Neural cell (in vitro differentiated cells): Measurements from ENCODE around the gene PHACTR3. TPM values are rescaled to one million over a fixed set of nuclear protein-coding genes. Genes with fewer than 3 reads are reported as not detected.

Experiments used
- H2AFZ ChIP-seq: fragments of 200-600, 300-800 bp; sonication (generic), shearing (Covaris generic); 2 replicates; pipeline ENCODE4 v1.6.0; 2014; ENCODE audit warnings: low read depth, mild to moderate bottlenecking, antibody characterized with exemption, low read length, moderate library complexity
- H3F3A ChIP-seq: fragments of 200-600 bp; shearing (Covaris generic); 2 replicates; pipeline ENCODE4 v1.6.1; 2016; ENCODE audit warnings: mild to moderate bottlenecking, moderate library complexity, mixed read lengths, antibody characterized with exemption, low read length; ENCODE audit not compliant: insufficient read depth, poor library complexity, severe bottlenecking
- H3K27ac ChIP-seq: fragments of 200-600, 300-800 bp; sonication (generic), shearing (Covaris generic); 2 replicates; pipeline ENCODE4 v1.5.1; 2014; ENCODE audit warnings: mild to moderate bottlenecking, low read length, moderate library complexity
- H3K27me3 ChIP-seq: fragments of 300-800, 200-600 bp; sonication (generic), shearing (Covaris generic); 2 replicates; pipeline ENCODE4 v1.6.0; 2014; ENCODE audit warnings: mild to moderate bottlenecking, low read depth, low read length, moderate library complexity; ENCODE audit not compliant: insufficient read depth
- H3K36me3 ChIP-seq: fragments of 300-800, 200-600 bp; sonication (generic), shearing (Covaris generic); 2 replicates; pipeline ENCODE4 v1.5.1; 2014; ENCODE audit warnings: mild to moderate bottlenecking, antibody characterized with exemption, low read length, moderate library complexity; ENCODE audit not compliant: insufficient read depth
- H3K4me2 ChIP-seq: fragments of 300-800, 200-600 bp; sonication (generic), shearing (Covaris generic); 2 replicates; pipeline ENCODE4 v1.6.0; 2014; ENCODE audit warnings: mild to moderate bottlenecking, low read length
- H3K4me3 ChIP-seq: fragments of 300-800, 200-600 bp; sonication (generic), shearing (Covaris generic); 2 replicates; pipeline ENCODE4 v1.5.1; 2014; ENCODE audit warnings: mild to moderate bottlenecking, low read length, moderate library complexity
- H3K79me2 ChIP-seq: fragments of 200-600 bp; shearing (Covaris generic); replicated peaks from 2 replicates; pipeline ENCODE4 v1.6.0; 2014; ENCODE audit warnings: mild to moderate bottlenecking, low read length, moderate library complexity; ENCODE audit not compliant: insufficient read depth
- H3K9ac ChIP-seq: fragments of 300-800, 200-600 bp; sonication (generic), shearing (Covaris generic); 2 replicates; pipeline ENCODE4 v1.6.1; 2016; ENCODE audit warnings: mild to moderate bottlenecking, low read length, mixed read lengths
- H3K9me2 ChIP-seq: fragments of 200-600 bp; shearing (Covaris generic); 2 replicates; pipeline ENCODE4 v1.6.1; 2016; ENCODE audit warnings: mild to moderate bottlenecking, low read length, mixed read lengths; ENCODE audit not compliant: insufficient read depth
- H3K9me3 ChIP-seq: fragments of 200-600, 300-800 bp; sonication (generic), shearing (Covaris generic); 2 replicates; pipeline ENCODE4 v1.6.1; 2016; ENCODE audit warnings: mild to moderate bottlenecking, mixed run types, low read length, moderate library complexity, mixed read lengths
- H4K20me1 ChIP-seq: fragments of 200-600 bp; shearing (Covaris generic); 2 replicates; pipeline ENCODE4 v1.6.1; 2016; ENCODE audit warnings: mild to moderate bottlenecking, mixed run types; ENCODE audit not compliant: insufficient read depth
- EP300 ChIP-seq: fragments of 450-650 bp; conservative IDR thresholded peaks from 2 replicates; pipeline ENCODE4 v1.6.1; 2014; ENCODE audit warnings: antibody characterized with exemption, mild to moderate bottlenecking, moderate library complexity; ENCODE audit not compliant: poor library complexity, severe bottlenecking
- EZH2 ChIP-seq: fragments of 200-600, 300-800 bp; shearing (Covaris generic), sonication (generic); IDR thresholded peaks from 2 replicates; pipeline ENCODE4 v1.6.1; 2014; ENCODE audit warnings: antibody characterized with exemption, low read length, borderline replicate concordance, mild to moderate bottlenecking; ENCODE audit not compliant: insufficient read depth, poor library complexity, severe bottlenecking
- MXI1 ChIP-seq: fragments of 450-650 bp; conservative IDR thresholded peaks from 2 replicates; pipeline ENCODE4 v1.6.1; 2014; ENCODE audit warnings: antibody characterized with exemption, mild to moderate bottlenecking; ENCODE audit not compliant: poor library complexity, severe bottlenecking
- POLR2AphosphoS5 ChIP-seq: IDR thresholded peaks from 2 replicates; pipeline ENCODE4 v1.6.1; 2012
- RAD21 ChIP-seq: fragments of 450-650 bp; conservative IDR thresholded peaks from 2 replicates; pipeline ENCODE4 v1.6.1; 2014; ENCODE audit warnings: antibody characterized with exemption, mild to moderate bottlenecking, moderate library complexity
- SMC3 ChIP-seq: fragments of 450-650 bp; conservative IDR thresholded peaks from 2 replicates; pipeline ENCODE4 v1.6.1; 2014; ENCODE audit warnings: antibody characterized with exemption, mild to moderate bottlenecking, moderate library complexity; ENCODE audit not compliant: poor library complexity
- TAF1 ChIP-seq: IDR thresholded peaks from 2 replicates; pipeline ENCODE4 v1.6.1; 2012; ENCODE audit warnings: low read depth
- polyA plus RNA-seq: library from polyadenylated mRNA; depleted of rRNA; stranded (reverse); fragments of >200 nt; gene quantifications from 2 replicates; pipeline ENCODE4 v1.2.3, GENCODE V29; 2014
- TF ChIP-seq, protein P1 (sequence below): fragments of 450-650 bp; IDR thresholded peaks from 2 replicates; pipeline ENCODE4 v1.5.1; 2014; ENCODE audit warnings: antibody characterized with exemption, mild to moderate bottlenecking, moderate library complexity; ENCODE audit not compliant: poor library complexity, severe bottlenecking
- TF ChIP-seq, protein P2 (sequence below): IDR thresholded peaks from 2 replicates; pipeline ENCODE4 v1.6.1; 2012; ENCODE audit warnings: borderline replicate concordance

Gene PHACTR3
- polyA plus RNA-seq, 1 donor from 2014 or later = 1.3 TPM

DNA sequence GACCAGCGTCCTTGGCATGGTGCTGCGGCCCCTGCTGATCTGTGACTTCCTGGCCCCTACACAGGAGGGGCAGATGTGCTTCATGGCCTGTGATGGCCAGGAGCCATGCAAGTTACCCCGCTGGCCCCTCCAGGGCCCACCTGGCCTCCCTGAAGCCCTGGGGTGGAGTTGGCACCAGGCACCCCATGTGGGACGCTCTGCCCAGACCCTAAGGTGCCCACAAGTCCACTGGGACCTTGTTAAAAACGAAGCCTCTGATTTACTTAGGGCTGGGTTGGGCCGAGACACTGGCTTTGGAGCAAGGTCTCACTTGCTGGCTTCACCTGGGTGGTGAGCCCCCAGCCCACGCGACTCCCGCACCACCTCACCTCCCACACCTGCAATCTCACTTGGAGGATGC is 139.0 kb downstream of the PHACTR3 start:
- Histone ChIP-seq H3K4me3 (no peak overlapping the region), H3F3A (no peaks in the 10 kb centered on the region), H3K36me3 (no peaks in the 10 kb centered on the region), H3K27ac (no peak overlapping the region), H3K9me3 (peaks cover 8% of the 10 kb centered on the region), H3K4me2 (no peak overlapping the region), H3K9me2 (no peaks in the 10 kb centered on the region), H4K20me1 (no peaks in the 10 kb centered on the region), H2AFZ (no peak overlapping the region), H3K79me2 (no peaks in the 10 kb centered on the region), H3K9ac (no peak overlapping the region), H3K27me3 (no peaks in the 10 kb centered on the region)
- TF ChIP-seq EZH2 = no peak
- no peak for TF ChIP-seq MXI1
- no peak for TF ChIP-seq SMC3
- TF ChIP-seq, protein P1, sequence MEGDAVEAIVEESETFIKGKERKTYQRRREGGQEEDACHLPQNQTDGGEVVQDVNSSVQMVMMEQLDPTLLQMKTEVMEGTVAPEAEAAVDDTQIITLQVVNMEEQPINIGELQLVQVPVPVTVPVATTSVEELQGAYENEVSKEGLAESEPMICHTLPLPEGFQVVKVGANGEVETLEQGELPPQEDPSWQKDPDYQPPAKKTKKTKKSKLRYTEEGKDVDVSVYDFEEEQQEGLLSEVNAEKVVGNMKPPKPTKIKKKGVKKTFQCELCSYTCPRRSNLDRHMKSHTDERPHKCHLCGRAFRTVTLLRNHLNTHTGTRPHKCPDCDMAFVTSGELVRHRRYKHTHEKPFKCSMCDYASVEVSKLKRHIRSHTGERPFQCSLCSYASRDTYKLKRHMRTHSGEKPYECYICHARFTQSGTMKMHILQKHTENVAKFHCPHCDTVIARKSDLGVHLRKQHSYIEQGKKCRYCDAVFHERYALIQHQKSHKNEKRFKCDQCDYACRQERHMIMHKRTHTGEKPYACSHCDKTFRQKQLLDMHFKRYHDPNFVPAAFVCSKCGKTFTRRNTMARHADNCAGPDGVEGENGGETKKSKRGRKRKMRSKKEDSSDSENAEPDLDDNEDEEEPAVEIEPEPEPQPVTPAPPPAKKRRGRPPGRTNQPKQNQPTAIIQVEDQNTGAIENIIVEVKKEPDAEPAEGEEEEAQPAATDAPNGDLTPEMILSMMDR = no peak
- TF ChIP-seq RAD21 = no peak
- TF ChIP-seq TAF1 = no peak
- no peak for TF ChIP-seq EP300
- TF ChIP-seq, protein P2, sequence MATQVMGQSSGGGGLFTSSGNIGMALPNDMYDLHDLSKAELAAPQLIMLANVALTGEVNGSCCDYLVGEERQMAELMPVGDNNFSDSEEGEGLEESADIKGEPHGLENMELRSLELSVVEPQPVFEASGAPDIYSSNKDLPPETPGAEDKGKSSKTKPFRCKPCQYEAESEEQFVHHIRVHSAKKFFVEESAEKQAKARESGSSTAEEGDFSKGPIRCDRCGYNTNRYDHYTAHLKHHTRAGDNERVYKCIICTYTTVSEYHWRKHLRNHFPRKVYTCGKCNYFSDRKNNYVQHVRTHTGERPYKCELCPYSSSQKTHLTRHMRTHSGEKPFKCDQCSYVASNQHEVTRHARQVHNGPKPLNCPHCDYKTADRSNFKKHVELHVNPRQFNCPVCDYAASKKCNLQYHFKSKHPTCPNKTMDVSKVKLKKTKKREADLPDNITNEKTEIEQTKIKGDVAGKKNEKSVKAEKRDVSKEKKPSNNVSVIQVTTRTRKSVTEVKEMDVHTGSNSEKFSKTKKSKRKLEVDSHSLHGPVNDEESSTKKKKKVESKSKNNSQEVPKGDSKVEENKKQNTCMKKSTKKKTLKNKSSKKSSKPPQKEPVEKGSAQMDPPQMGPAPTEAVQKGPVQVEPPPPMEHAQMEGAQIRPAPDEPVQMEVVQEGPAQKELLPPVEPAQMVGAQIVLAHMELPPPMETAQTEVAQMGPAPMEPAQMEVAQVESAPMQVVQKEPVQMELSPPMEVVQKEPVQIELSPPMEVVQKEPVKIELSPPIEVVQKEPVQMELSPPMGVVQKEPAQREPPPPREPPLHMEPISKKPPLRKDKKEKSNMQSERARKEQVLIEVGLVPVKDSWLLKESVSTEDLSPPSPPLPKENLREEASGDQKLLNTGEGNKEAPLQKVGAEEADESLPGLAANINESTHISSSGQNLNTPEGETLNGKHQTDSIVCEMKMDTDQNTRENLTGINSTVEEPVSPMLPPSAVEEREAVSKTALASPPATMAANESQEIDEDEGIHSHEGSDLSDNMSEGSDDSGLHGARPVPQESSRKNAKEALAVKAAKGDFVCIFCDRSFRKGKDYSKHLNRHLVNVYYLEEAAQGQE = no peak
- no peak for TF ChIP-seq POLR2AphosphoS5

DNA sequence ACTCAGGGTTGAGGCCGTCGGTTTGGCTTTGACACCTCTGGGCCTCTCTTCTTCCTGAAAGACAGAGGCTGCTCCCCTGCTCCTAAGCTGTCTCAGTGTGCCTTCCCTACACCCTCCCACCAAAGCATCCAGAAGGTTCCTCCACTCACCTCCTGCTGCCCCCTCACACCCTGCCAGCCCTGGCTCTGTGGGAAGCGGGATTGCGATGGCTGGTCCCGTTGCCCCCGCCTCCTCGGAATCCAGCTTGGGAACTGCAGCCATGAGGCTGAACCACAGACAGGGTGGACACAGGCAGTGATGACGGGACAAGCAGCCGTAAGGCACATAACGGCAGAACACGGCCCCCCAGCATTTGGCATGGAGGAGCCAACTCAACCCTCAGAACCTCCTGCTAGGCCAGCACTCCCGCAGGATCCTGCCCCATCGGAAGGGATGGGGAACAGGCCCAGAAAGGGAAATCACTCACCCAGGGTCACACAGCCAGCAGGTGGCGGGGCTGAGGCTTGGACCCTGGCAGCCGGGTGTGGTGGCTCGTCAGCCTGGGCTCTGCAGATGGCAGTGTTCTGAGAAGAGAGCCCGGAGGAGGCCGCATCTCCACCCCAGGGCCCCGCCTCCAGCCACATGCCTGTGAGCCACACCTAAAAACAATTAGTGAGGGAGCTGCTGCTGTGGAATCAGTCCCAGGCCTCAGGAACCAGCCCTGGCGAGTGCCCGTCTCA is 139.6 kb downstream of the PHACTR3 start:
- H3K9ac ChIP-seq = no peak overlapping the region
- H4K20me1 ChIP-seq = no peaks in the 10 kb centered on the region
- H3K27me3 ChIP-seq = no peaks in the 10 kb centered on the region
- no peak overlapping the region for H3K4me2 ChIP-seq
- H3K27ac ChIP-seq = no peak overlapping the region
- no peak overlapping the region for H2AFZ ChIP-seq
- no peaks in the 10 kb centered on the region for H3K79me2 ChIP-seq
- H3K36me3 ChIP-seq = no peaks in the 10 kb centered on the region
- peaks cover 8% of the 10 kb centered on the region for H3K9me3 ChIP-seq
- no peaks in the 10 kb centered on the region for H3K9me2 ChIP-seq
- H3F3A ChIP-seq = no peaks in the 10 kb centered on the region
- TF ChIP-seq EP300 = no peak
- TF ChIP-seq, protein P1 = no peak
- TF ChIP-seq TAF1 = no peak
- TF ChIP-seq POLR2AphosphoS5 = no peak
- no peak for TF ChIP-seq SMC3
- TF ChIP-seq MXI1 = no peak
- TF ChIP-seq, protein P2 = no peak
- no peak for TF ChIP-seq RAD21
- TF ChIP-seq EZH2 = no peak
- no peak overlapping the region for H3K4me3 ChIP-seq
